Liver (tissue), 9 donors: ENCODE results near the gene VAX1. TPM values are rescaled to one million over a fixed set of nuclear protein-coding genes. Genes with fewer than 3 reads are reported as not detected.

Experiments
- DNase-seq: peaks from one replicate; pipeline ENCODE4 v3.0.0-alpha.2; 2017; ENCODE audit warnings: low spot score
- H3K27ac ChIP-seq, 2 donors: one replicate each; pipeline ENCODE4 v1.7.0; 2013; ENCODE audit warnings: inconsistent platforms in 2 of 2, low read length in 2 of 2, control low read depth in 1 of 2, low read depth in 1 of 2, mild to moderate bottlenecking in 1 of 2
- H3K27me3 ChIP-seq, 4 donors: one replicate each; pipeline versions ENCODE4 v1.6.1 to v1.7.0; 2013; ENCODE audit warnings: low read length in 3 of 4, inconsistent platforms in 1 of 4, mild to moderate bottlenecking in 1 of 4, moderate library complexity in 1 of 4; ENCODE audit not compliant: control insufficient read depth in 4 of 4, insufficient read depth in 4 of 4
- H3K36me3 ChIP-seq, 4 donors: one replicate each; pipeline versions ENCODE4 v1.6.1 to v1.7.0; 2013; ENCODE audit warnings: low read length in 3 of 4, mild to moderate bottlenecking in 3 of 4, low read depth in 1 of 4, moderate library complexity in 1 of 4; ENCODE audit not compliant: control insufficient read depth in 4 of 4, insufficient read depth in 3 of 4
- H3K4me1 ChIP-seq, 4 donors: one replicate each; pipeline versions ENCODE4 v1.6.1 to v1.7.0; 2013; ENCODE audit warnings: low read length in 3 of 4, mild to moderate bottlenecking in 3 of 4, moderate library complexity in 1 of 4; ENCODE audit not compliant: control insufficient read depth in 4 of 4, insufficient read depth in 4 of 4
- H3K4me3 ChIP-seq, 3 donors: one replicate each; pipeline versions ENCODE4 v1.6.1 to v1.7.0; 2013; ENCODE audit warnings: low read length in 3 of 3, control low read depth in 1 of 3, low read depth in 1 of 3, mild to moderate bottlenecking in 1 of 3
- H3K9ac ChIP-seq, 2 donors: one replicate each; pipeline ENCODE4 v1.7.0; 2013; ENCODE audit warnings: low read length in 2 of 2, mild to moderate bottlenecking in 2 of 2, moderate library complexity in 2 of 2, control low read depth in 1 of 2, low read depth in 1 of 2
- H3K9me3 ChIP-seq, 4 donors: one replicate each; pipeline versions ENCODE4 v1.6.1 to v1.7.0; 2013; ENCODE audit warnings: low read length in 3 of 4; ENCODE audit not compliant: control insufficient read depth in 4 of 4
- ATF3 ChIP-seq: IDR thresholded peaks from 2 replicates; pipeline ENCODE4 v1.6.1; 2016; ENCODE audit warnings: antibody characterized with exemption
- CTCF ChIP-seq: fragments of 150-350 bp; IDR thresholded peaks from 2 replicates; pipeline ENCODE4 v1.5.1; 2017; ENCODE audit warnings: improper control_type of control experiment, low read depth, low read length; ENCODE audit not compliant: missing input control
- EGR1 ChIP-seq, 2 donors: IDR thresholded peaks; 2 replicates each; pipeline ENCODE4 v1.6.1; 2016 to 2018; ENCODE audit warnings: antibody characterized with exemption in 2 of 2, low read depth in 2 of 2
- FOXA1 ChIP-seq: IDR thresholded peaks from 2 replicates; pipeline ENCODE4 v1.6.1; 2016; ENCODE audit warnings: antibody characterized with exemption
- FOXA2 ChIP-seq: IDR thresholded peaks from 2 replicates; pipeline ENCODE4 v1.6.1; 2016; ENCODE audit warnings: antibody characterized with exemption
- GABPA ChIP-seq, 2 donors: IDR thresholded peaks in 1 of 2; conservative IDR thresholded peaks in 1 of 2; 2 replicates each; pipeline ENCODE4 v1.6.1; 2016; ENCODE audit warnings: antibody characterized with exemption in 2 of 2, mild to moderate bottlenecking in 1 of 2, moderate library complexity in 1 of 2
- HNF4A ChIP-seq, 2 donors: conservative IDR thresholded peaks; 2 replicates each; pipeline ENCODE4 v1.6.1; 2016; ENCODE audit warnings: antibody characterized with exemption in 2 of 2, mild to moderate bottlenecking in 2 of 2
- HNF4G ChIP-seq: IDR thresholded peaks from 2 replicates; pipeline ENCODE4 v1.6.1; 2016; ENCODE audit warnings: antibody characterized with exemption
- JUND ChIP-seq, 2 donors: IDR thresholded peaks; 2 replicates each; pipeline ENCODE4 v1.6.1; 2016; ENCODE audit warnings: antibody characterized with exemption in 2 of 2
- NR2F2 ChIP-seq: IDR thresholded peaks from 2 replicates; pipeline ENCODE4 v1.6.1; 2016; ENCODE audit warnings: antibody characterized with exemption
- RAD21 ChIP-seq, 2 donors: IDR thresholded peaks; 2 replicates each; pipeline ENCODE4 v1.6.1; 2016; ENCODE audit warnings: antibody characterized with exemption in 2 of 2, mild to moderate bottlenecking in 2 of 2
- REST ChIP-seq: IDR thresholded peaks from 2 replicates; pipeline ENCODE4 v1.6.1; 2016; ENCODE audit warnings: antibody characterized with exemption, mild to moderate bottlenecking
- RXRA ChIP-seq, 2 donors: IDR thresholded peaks; 2 replicates each; pipeline ENCODE4 v1.6.1; 2017 to 2018; ENCODE audit warnings: antibody characterized with exemption in 2 of 2, mild to moderate bottlenecking in 1 of 2
- SP1 ChIP-seq: IDR thresholded peaks from 2 replicates; pipeline ENCODE4 v1.6.1; 2018; ENCODE audit warnings: antibody characterized with exemption, mild to moderate bottlenecking
- TAF1 ChIP-seq: conservative IDR thresholded peaks from 2 replicates; pipeline ENCODE4 v1.6.1; 2016; ENCODE audit warnings: antibody characterized with exemption, mild to moderate bottlenecking
- YY1 ChIP-seq: IDR thresholded peaks from 2 replicates; pipeline ENCODE4 v1.6.1; 2016; ENCODE audit warnings: antibody characterized with exemption, mild to moderate bottlenecking
- WGBS: extraction: QIAGEN DNeasy Blood & Tissue Kit; methylation state at CpG from one replicate; pipeline ENCODE4 v1.1.7; 2013; 5-methylcytosine and 5-hydroxymethylcytosine counted together
- polyA plus RNA-seq, 2 donors: library from polyadenylated mRNA; stranded (reverse) in 1 of 2; unstranded in 1 of 2; fragments of 200-250 nt in 1 of 2; fragments of >200 nt in 1 of 2; fragmentation: Nextera tagmentation in 1 of 2; extraction: Ambion mirVana in 1 of 2; gene quantifications; one replicate each; pipeline versions ENCODE4 v1.2.1 to v1.2.3, GENCODE V29; 2013 to 2015
- total RNA-seq, 2 donors: library from RNA; depleted of rRNA; stranded (reverse); fragments of >200 nt; gene quantifications; one replicate each; pipeline ENCODE4 v1.2.3, GENCODE V29; 2014
- TF ChIP-seq, protein P1 (sequence below): IDR thresholded peaks from 2 replicates; pipeline ENCODE4 v1.6.1; 2016; ENCODE audit warnings: antibody characterized with exemption
- TF ChIP-seq, protein P2 (sequence below): IDR thresholded peaks from 2 replicates; pipeline ENCODE4 v1.6.1; 2016; ENCODE audit warnings: antibody characterized with exemption
- donor health status: healthy.
- donor health status: healthy.
- donor health status: healthy.
- donor health status: healthy.
- donor health status: healthy.

VAX1 gene
- total and polyA plus RNA-seq, 4 donors = not detected

GRCh38 chr10:117164592-117165537, 26.8 kb upstream of the VAX1 start:
- H3K9ac ChIP-seq = no peak overlapping the region
- H3K9me3 ChIP-seq = peaks cover 0 to 2% (median 0%) of the 10 kb centered on the region in 4 donors
- H3K4me3 ChIP-seq = peak overlapping the region in 2 of 3 donors; percentile 25 to 30
- no peak for DNase-seq
- H3K4me1 ChIP-seq = peaks cover 12 to 41% (median 25%) of the 10 kb centered on the region in 4 donors
- no peaks in the 10 kb centered on the region for H3K36me3 ChIP-seq
- 6% methylated on average over 32 of the region's 32 CpGs for WGBS
- TF ChIP-seq, protein P1, sequence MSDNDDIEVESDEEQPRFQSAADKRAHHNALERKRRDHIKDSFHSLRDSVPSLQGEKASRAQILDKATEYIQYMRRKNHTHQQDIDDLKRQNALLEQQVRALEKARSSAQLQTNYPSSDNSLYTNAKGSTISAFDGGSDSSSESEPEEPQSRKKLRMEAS = no peak
- TF ChIP-seq HNF4G = no peak
- TF ChIP-seq REST = no peak
- no peak for TF ChIP-seq YY1
- TF ChIP-seq RXRA (IDR thresholded peaks at IDR 0.05) = no peak
- TF ChIP-seq NR2F2 = no peak
- no peak for TF ChIP-seq EGR1 (IDR thresholded peaks at IDR 0.05; ENCODE audit: low read depth in 2 of 2)
- TF ChIP-seq, protein P2, sequence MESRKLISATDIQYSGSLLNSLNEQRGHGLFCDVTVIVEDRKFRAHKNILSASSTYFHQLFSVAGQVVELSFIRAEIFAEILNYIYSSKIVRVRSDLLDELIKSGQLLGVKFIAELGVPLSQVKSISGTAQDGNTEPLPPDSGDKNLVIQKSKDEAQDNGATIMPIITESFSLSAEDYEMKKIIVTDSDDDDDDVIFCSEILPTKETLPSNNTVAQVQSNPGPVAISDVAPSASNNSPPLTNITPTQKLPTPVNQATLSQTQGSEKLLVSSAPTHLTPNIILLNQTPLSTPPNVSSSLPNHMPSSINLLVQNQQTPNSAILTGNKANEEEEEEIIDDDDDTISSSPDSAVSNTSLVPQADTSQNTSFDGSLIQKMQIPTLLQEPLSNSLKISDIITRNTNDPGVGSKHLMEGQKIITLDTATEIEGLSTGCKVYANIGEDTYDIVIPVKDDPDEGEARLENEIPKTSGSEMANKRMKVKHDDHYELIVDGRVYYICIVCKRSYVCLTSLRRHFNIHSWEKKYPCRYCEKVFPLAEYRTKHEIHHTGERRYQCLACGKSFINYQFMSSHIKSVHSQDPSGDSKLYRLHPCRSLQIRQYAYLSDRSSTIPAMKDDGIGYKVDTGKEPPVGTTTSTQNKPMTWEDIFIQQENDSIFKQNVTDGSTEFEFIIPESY = no peak
- TF ChIP-seq HNF4A (conservative IDR thresholded peaks at IDR 0.05) = no peak
- TF ChIP-seq RAD21 (IDR thresholded peaks at IDR 0.05) = no peak
- TF ChIP-seq SP1 = no peak
- TF ChIP-seq ATF3 = no peak
- no peak for TF ChIP-seq FOXA2
- no peak for TF ChIP-seq GABPA (IDR thresholded peaks at IDR 0.05 in 1 of 2, conservative IDR thresholded peaks at IDR 0.05 in 1 of 2)
- TF ChIP-seq CTCF = no peak
- no peak for TF ChIP-seq TAF1
- no peak for TF ChIP-seq FOXA1
- no peak for TF ChIP-seq JUND (IDR thresholded peaks at IDR 0.05)
- peaks cover 0 to 38% (median 24%) of the 10 kb centered on the region in 4 donors for H3K27me3 ChIP-seq
- H3K27ac ChIP-seq = no peak overlapping the region
